HG02970 (cell line): ENCODE results near the gene BUD31.
"Not testable (repeated sequence)": the region's sequence is repeated elsewhere in the genome, so short reads cannot be mapped to it uniquely, and the experiment has no call there.

Experiments
- ATAC-seq: cut with Tn5 transposase; IDR thresholded peaks from one replicate; pipeline ENCODE4 v1.9.1; 2021; ENCODE audit warnings: mild to moderate bottlenecking, moderate library complexity, moderate number of reproducible peaks; ENCODE audit not compliant: unreplicated experiment, low FRiP score

The BUD31 gene

GRCh38 chr7:99396418-99397296 lies 12.1 kb upstream of the BUD31 start:
- ATAC-seq = no peak

- ATAC-seq = no peak
Measured at GRCh38 chr7:99397297-99397983, 11.3 kb upstream of the BUD31 start.

GRCh38 chr7:99398891-99399445 lies 9.8 kb upstream of the BUD31 start:
- no peak for ATAC-seq

- no peak for ATAC-seq
Measured at GRCh38 chr7:99399597-99399996, 9.2 kb upstream of the BUD31 start.

- no peak for ATAC-seq
Measured at GRCh38 chr7:99402854-99403253, 5.9 kb upstream of the BUD31 start.

GRCh38 chr7:99403764-99404163 lies 5.0 kb upstream of the BUD31 start:
- no peak for ATAC-seq

- ATAC-seq = no peak
Measured at GRCh38 chr7:99404235-99404976, 4.4 kb upstream of the BUD31 start.

- ATAC-seq = no peak
Measured at GRCh38 chr7:99404977-99405320, 3.8 kb upstream of the BUD31 start.

GRCh38 chr7:99406557-99406956 lies 2.2 kb upstream of the BUD31 start:
- no peak for ATAC-seq

- ATAC-seq = peak; percentile 3
Measured at GRCh38 chr7:99407872-99408378, 844 bp upstream of the BUD31 start.

- no peak for ATAC-seq
Measured at GRCh38 chr7:99409192-99409572, 413 bp downstream of the BUD31 start.

GRCh38 chr7:99409806-99410205 lies 1.0 kb downstream of the BUD31 start:
- no peak for ATAC-seq

- ATAC-seq = no peak
Measured at GRCh38 chr7:99410635-99411034, 1.9 kb downstream of the BUD31 start.

- not testable (repeated sequence) for ATAC-seq
Measured at GRCh38 chr7:99415513-99416127, 6.9 kb downstream of the BUD31 start.

GRCh38 chr7:99418260-99418659 lies 9.5 kb downstream of the BUD31 start:
- no peak for ATAC-seq

- no peak for ATAC-seq
Measured at GRCh38 chr7:99419323-99420021, 10.7 kb downstream of the BUD31 start.

- ATAC-seq = no peak
Measured at GRCh38 chr7:99420213-99420612, 11.4 kb downstream of the BUD31 start.

GRCh38 chr7:99420986-99421385 lies 12.2 kb downstream of the BUD31 start:
- ATAC-seq = no peak

- ATAC-seq = no peak
Measured at GRCh38 chr7:99422186-99422585, 13.4 kb downstream of the BUD31 start.

- no peak for ATAC-seq
Measured at GRCh38 chr7:99422625-99423024, 13.9 kb downstream of the BUD31 start.
